Frontal cortex (tissue), 1 donor: Measurements from ENCODE around the gene APOH. TPM values are rescaled to one million over a fixed set of nuclear protein-coding genes. Genes with fewer than 3 reads are reported as not detected.

ENCODE experiments used
- small RNA-seq: library from RNA; depleted of rRNA; stranded (forward); fragments of <200 nt; gene quantifications from one replicate; pipeline ENCODE3, GENCODE V24; 2014
- total RNA-seq: library from RNA; depleted of rRNA; stranded (reverse); fragments of >200 nt; gene quantifications from one replicate; pipeline ENCODE4 v1.2.3, GENCODE V29; 2014

The APOH gene
- total RNA-seq, 1 donor from 2014 or later = not detected

Small RNA genes lying within 50 kb of the gene (small RNA-seq; reads per million reads assigned to genes)
- gene RNA5SP444 = not detected

Other genes starting within 250 kb of the APOH start
- 13.5 TPM for gene CEP112, start 37.3 kb downstream of the APOH start, total RNA-seq
- 24.9 TPM for gene PRKCA, start 73.2 kb upstream of the APOH start, total RNA-seq